GM18870 (cell line): Measurements from ENCODE around the gene GTF2H1.

ENCODE experiments used
- ATAC-seq: cut with Tn5 transposase; IDR thresholded peaks from one replicate; pipeline ENCODE4 v1.9.1; 2021; ENCODE audit warnings: moderate library complexity; ENCODE audit not compliant: unreplicated experiment

GTF2H1 gene

GRCh38 chr11:18321969-18322711 lies at the start of gene GTF2H1, which contains the start of gene HPS5:
Gene GTF2H1, plus strand, starts transcription at chr11:18322567. Its CDS starts 10,508 bp downstream, at chr11:18333075.
Gene HPS5, minus strand, starts transcription at chr11:18322140. Its CDS starts 4,282 bp downstream, at chr11:18317858.
- peak; percentile 76 for ATAC-seq

DNA sequence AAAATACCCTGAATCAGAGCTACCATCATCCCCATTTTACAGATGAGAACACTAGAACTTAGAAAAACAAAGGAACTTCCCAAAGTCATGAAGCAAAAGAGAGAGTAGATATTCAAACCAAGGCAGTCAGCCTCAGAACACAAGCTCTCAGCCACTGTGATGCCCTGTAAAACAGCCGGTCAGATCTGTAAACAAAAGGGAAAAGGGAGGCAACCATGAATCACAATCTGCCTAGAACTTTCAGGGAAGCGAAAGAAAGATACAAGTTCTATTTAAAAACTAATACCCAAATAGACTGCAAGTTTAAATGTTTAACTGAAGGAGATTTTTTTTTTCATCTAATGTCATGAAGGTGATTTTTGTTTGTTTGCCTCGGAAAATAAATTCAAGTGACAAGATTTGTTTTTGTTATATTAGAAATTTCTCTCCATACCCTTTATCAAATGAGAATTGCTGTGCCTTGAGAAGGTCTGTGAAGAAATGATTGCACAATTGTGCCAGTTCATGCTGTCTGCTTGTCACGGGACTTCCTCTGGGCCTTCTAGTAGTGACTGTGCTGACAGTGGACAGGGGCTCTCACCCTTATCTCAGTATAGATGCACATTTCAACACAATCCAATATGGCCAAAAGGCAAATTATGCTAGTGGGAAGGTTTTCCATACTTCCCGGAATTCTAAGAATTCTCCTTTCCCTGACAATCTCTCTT lies 44.6 kb upstream of the GTF2H1 start:
- ATAC-seq: no peak

DNA sequence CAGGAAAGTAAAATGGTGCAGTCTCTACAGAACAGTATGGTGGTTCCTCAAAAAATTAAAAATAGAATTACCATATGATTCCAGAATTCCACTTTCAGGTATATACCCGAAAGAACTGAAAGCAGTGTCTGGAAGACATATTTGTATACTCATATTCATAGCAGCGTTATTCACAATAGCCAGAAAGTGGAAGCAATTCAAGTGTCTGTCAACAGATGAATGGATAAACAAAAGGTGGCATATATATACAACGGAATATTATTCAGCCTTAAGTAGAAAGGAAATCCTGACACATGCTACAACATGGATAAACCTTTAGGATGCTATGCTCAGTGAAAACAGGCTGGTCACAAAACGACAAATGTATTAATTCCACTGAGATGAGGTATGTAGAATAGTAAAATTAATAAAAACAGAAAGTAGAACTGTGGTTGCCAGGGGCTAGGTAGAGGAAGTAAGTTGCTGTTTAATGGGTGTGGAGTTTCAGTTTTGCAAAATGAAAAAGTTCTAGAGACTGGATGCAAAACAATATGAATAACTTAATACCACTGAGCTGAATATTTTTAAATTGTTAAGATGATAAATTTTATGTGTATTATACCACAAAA lies 41.8 kb upstream of the GTF2H1 start:
- ATAC-seq: peak; percentile 85

GRCh38 chr11:18282626-18283025 lies 39.7 kb upstream of the GTF2H1 start:
- ATAC-seq: no peak

DNA sequence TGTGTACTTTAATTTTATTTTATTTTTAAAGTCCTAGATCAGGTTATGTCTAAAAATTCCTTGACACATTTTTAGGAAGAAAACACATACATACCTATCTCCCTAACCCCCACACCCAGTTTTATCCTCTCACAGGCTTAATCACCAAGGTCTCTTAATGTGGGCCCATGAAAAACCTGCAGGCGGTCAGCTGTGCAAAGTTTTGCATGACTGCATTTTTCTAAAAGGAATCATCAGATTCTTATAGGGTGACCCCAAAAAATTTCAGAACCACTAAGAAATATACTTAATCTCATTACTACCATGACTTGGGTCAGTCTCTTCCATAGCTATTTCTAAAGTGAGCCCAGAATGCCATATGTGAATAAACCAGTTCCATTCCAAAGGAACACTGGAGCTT lies 36.5 kb upstream of the GTF2H1 start:
- no peak for ATAC-seq

GRCh38 chr11:18288911-18289310 lies 33.5 kb upstream of the GTF2H1 start:
- ATAC-seq: no peak

- peak; percentile 65 for ATAC-seq
Measured at GRCh38 chr11:18294862-18295261, 27.5 kb upstream of the GTF2H1 start.

GRCh38 chr11:18295316-18295715 lies 27.1 kb upstream of the GTF2H1 start:
- ATAC-seq: no peak

DNA sequence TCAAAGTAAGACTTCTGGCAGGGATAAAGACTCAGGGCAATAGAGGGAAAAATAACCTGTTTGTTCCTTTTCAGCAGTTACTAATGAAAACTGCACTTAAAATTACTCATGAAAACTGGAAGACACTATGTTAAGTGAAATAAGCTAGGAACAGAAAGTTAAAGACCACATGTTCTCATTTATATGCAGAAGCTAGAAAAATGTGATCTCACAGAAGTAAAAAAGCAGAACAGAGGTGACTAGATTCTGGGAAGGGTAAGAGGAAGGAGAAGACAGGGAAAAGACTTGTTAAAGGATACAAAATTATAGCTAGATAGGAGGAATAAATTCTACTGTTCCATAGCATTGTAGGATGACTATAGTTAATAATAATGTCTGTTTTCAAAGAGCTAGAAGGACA lies 22.6 kb upstream of the GTF2H1 start:
- ATAC-seq: no peak

DNA sequence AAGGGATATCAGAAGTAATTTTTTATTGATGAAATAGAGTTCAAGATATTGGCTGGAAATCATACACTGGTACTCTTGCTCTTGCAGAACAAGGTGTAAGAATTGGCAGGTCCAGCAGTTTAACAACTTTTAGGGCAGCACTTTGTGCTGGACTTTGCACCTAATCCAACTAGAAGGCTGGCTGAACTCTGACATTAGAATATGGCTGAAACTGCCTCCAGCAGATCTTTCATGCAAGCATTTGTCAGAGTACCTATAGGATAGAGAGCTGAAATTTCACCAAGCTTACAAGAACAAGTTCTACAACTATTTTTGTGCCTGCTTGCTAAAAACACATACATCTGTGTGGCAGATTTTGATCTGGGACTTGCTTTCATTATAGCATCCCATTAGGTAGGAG lies 17.6 kb upstream of the GTF2H1 start:
- ATAC-seq: no peak

GRCh38 chr11:18307461-18308139 lies 14.8 kb upstream of the GTF2H1 start:
- no peak for ATAC-seq

DNA sequence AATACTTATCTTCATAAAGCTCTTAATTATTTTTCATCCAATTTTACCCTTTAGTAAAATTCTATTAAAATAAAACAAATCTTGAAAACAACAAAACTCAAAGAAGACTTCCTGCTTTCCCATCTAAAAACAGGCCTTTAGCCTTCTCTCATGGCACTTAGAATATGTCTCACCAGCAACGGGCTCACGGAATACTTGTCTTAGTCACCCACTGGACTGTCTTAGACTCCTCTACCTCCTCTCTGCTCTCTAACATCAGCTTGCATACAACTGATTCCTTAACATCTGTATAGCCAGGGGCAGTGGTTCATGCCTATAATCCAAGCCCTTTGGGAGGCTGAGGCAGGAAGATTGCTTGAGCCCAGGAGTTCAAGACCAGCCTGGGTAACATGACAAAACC lies 14.1 kb upstream of the GTF2H1 start:
- no peak for ATAC-seq

DNA sequence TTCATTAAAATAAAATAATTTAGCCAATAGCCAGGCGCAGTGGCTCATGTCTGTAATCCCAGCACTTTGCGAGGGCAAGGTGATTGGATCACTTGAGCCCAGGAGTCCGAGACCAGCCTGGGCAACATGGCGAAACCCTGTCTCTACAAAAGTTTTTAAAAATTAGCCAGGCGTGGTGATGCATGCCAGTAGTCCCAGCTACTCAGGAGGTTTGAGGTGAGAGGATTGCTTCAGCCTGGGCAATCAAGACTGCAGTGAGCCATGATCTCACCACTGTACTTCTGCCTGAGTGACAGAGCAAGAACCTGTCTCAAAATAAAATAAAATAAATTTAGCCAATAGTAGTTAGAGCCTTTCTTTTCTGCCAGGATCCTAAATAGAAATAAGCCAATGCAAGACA lies 12.7 kb upstream of the GTF2H1 start:
- ATAC-seq: no peak

DNA sequence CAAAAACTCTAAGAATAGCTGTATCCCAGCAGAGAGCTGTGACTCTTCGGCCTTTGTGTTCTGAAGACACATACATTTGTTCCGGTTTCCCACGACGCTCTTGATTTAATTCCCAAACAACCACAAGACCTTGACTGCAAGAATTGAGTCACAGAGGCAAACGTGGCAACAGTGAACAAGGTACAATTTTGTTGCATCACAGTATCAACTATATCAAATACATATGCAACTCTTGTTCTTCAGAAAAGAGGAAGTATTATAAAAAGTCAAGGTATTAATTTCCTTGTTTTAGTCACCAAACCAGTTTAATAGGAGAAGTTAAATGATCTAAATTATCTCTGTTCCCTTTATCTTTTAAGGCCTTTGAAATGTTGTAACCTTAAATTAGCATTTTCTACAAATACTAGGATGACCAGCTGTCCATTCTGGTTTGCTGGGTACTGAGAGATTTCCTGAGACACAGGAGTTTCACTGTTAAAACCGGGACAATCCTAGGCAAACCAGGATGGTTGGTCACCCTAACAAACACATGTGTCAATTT lies 11.5 kb upstream of the GTF2H1 start:
- no peak for ATAC-seq

DNA sequence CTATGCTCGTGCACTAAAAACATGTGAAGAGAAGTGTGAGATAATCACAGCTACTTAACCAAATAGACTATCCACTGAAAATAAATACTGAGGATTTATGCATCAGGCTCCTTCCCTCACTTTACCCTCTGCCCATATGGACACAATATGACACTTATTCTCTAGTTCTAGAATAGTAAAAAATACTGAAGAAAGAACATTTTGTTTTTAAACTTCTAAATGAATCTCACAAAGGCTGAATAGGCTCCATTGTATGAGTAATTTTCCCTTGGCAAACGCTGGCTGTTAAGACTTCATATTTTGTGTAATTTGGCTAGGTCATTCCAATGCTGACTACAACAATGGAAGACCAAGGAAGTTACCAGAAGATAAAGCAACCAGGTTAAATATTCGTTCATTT lies 10.4 kb upstream of the GTF2H1 start:
- no peak for ATAC-seq

DNA sequence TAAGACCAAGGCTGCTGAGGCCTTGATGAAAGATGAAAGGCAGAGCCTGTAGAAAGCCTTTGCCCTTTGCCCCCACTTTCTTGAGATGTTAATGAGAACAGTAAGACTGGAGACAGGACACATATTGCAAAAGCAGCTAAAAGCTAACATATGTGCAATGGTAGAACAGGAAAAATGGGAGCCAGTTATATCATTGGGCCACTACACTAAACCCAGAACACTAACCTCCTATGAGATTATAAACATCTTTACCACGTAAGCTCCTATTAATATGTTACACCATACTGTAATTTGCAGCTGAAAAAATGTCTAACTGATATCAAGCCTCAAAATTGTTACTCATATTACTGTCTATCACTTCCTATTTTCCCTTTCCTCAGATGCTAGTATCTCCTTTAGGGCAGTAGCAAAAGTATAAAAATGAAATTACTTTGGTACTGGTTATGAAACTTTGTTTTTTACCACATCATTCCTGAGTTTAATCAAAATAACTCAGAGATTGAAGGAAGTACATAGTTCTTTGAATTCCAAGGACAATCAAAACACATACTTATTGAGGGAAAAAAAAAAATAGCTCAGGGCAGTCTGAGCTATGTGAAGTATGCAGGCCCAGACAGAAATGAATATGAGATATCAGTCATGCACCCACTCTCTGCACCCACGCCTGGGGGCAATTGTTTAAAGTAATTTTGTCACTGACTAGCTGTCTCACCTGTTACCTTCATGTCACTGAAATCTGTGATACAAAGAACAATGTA lies 9.5 kb upstream of the GTF2H1 start:
- no peak for ATAC-seq

DNA sequence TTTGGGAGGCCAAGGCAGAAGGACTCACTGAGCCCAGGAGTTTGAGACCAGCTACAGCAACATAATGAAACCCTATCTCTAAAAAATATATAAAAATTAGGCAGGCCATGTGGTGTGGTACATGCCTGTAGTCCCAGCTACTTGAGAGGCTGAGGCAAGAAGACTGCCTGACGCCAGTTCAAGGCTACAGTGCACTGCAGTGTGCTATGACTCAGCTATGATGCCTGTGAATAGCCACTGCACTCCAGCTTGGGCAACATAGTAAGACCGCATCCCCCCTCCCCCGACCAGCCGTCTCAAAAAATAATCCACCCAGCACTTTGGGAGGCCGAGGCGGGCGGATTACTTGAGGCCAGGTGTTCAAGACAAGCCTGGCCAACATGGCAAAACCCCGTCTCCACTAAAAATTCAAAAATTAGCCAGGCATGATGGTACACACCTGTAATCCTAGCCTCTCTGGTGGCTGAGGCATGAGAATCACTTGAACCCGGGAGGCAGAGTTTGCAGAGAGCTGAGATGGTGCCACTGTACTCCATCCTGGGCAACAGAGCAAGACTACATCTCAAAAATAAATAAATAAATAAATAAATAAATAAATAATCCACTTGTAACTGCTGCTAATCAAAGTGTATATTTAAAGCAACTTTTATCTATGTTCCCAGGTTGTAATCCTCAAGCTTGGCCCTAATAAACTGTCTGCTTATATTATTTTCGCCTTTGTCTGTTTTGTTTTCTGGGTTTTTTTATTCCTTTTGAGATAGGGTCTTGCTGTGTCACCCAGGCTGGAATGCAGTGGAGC lies 8.2 kb upstream of the GTF2H1 start:
- no peak for ATAC-seq

DNA sequence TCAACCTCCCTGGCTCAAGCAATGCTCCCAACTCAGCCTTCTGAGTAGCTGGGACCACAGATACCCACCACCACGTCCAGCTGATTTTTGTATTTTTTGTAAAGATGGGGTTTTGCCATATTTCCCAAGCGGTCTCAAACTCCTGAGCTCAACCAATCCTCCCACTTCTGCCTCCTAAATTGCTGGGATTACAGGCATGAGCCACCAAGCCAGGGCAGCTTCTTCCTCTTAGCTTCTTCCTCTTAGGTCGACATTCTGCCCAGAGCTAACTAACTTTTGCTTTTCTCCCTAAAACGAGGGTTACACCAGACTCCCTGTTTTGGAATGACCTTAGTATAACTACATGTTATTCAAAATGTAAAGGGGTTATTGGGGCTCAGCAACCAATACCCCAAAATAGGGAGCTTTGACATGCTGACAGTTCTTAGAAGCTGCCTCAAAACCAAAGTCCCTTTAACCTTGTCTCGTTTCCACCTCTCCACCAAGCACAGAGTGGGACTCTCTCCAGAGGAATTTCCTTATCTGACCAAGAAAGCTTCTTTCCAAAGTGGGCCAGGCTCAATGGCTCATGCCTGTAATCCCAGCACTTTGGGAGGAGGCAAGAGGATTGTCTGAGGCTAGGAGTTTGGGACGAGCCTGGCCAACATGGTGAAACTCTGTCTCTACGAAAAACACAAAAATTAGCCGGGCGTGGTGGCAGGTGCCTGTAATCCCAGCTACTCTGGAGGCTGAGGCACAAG lies 7.4 kb upstream of the GTF2H1 start:
- no peak for ATAC-seq

DNA sequence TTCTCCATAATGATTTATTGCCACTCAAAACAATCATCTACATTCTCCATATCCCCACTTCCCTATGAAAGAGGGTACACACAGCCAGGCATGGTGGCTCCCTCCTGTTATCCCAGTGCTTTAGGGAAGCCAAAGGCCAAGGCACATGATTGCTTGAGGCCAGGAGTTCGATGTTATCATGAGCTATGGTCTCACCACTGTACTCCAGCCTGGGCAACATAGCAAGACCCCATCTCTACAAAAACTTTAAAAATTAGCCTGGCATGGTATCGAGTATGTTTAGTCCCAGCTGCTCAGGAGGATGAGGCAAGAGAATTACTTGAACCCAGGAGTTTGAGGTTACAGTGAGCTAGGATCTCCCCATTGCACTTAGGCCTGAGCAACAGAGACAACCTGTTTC lies 6.5 kb upstream of the GTF2H1 start:
- ATAC-seq: no peak
